GM12874 (cell line): ENCODE measurements around the gene THSD7B.
A peak's percentile ranks its signal among the peaks of the same experiment; 100 is the strongest.

Source experiments
- TF ChIP-seq, protein P1 (sequence below): IDR thresholded peaks from 2 replicates; pipeline ENCODE4 v1.5.1; 2011; ENCODE audit warnings: low read depth, mild to moderate bottlenecking, control low read depth, low read length, moderate library complexity; ENCODE audit not compliant: insufficient read depth

Gene THSD7B

GRCh38 chr2:137437386-137437785 is 672.0 kb downstream of the THSD7B start:
- TF ChIP-seq, protein P1, sequence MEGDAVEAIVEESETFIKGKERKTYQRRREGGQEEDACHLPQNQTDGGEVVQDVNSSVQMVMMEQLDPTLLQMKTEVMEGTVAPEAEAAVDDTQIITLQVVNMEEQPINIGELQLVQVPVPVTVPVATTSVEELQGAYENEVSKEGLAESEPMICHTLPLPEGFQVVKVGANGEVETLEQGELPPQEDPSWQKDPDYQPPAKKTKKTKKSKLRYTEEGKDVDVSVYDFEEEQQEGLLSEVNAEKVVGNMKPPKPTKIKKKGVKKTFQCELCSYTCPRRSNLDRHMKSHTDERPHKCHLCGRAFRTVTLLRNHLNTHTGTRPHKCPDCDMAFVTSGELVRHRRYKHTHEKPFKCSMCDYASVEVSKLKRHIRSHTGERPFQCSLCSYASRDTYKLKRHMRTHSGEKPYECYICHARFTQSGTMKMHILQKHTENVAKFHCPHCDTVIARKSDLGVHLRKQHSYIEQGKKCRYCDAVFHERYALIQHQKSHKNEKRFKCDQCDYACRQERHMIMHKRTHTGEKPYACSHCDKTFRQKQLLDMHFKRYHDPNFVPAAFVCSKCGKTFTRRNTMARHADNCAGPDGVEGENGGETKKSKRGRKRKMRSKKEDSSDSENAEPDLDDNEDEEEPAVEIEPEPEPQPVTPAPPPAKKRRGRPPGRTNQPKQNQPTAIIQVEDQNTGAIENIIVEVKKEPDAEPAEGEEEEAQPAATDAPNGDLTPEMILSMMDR: no peak

DNA sequence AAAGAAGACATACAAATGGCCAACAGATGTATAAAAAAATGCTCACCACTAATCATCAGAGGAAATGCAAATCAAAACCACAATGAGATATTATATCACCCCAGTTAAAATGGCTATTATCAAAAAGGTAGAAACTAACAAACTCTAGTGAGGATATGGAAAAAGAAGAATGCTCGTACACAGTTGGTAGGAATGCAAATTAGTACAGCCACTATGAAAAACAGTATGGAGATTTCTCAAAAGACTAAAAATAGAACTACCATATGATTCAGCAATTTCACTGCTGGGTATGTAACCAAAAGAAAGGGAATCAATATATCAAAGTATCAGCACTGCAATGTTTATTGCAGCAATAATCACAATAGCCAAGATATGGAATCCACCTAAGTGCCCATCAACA is 679.6 kb downstream of the THSD7B start:
- TF ChIP-seq, protein P1: no peak

DNA sequence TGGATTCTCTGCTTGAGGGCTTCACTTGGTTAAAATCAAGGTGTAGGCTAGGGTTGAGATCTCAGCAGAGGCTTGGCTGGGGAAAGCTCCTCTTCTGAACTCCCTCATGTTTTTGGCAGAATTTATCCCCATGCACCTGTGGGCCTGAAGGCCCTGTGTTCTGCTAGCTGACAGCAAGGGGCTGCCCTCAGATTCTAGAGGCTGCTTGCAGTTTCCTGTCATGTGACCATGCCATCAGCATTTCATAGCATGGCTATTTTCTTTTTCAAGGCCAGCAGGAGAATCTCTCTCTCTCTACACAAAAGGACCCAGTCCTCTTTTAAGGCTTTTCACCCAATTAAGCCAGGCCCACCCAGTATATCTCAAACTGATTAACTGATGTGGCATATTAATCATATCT is 684.1 kb downstream of the THSD7B start:
- TF ChIP-seq, protein P1: no peak

DNA sequence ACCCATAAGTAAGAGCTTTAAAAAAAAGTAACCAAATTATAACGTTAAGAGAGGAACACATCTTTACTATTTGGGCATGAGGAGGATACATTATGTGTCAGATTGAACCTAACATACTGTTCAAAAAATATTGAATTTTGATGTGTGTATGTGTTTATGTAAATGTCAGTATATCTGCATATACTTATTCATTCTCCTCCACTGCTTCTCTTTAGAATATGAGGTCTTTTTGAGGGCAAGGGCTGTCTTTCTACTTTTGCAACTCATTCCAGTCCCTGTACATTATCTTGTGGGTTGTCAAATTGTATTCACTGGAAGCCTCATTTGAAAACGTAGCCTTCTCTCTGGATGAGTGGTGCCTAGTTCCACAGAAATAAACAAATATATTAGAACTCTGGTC is 689.5 kb downstream of the THSD7B start:
- TF ChIP-seq, protein P1: no peak

GRCh38 chr2:137467246-137467862 is 702.0 kb downstream of the THSD7B start:
- TF ChIP-seq, protein P1: peak; percentile 71

DNA sequence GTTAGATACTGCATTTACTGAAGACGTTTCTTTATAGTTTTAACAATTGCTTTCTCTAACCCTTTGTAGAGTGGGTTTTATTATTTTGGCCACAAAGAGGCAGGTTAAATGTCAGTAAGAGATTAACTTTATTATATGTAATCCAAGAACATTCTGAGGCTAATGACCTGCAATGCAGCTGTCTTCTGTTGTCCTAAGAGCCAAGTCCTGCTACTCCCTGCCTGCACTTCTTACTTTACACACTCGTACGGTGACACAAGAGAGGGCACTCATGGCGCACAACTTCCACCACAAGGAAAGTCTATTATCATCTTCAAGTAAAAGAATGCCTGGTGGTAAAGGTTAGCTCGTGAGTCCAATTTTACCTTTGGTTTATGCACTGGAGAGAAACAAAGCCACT is 727.9 kb downstream of the THSD7B start:
- TF ChIP-seq, protein P1: no peak

GRCh38 chr2:137500599-137500998 is 735.3 kb downstream of the THSD7B start:
- TF ChIP-seq, protein P1: no peak
